HepG2 (cell line): ENCODE data around the gene CALML4. TPM values are rescaled to one million over a fixed set of nuclear protein-coding genes. Genes with fewer than 3 reads are reported as not detected.

ENCODE experiments used
- ATAC-seq: fragments of 200-7000 bp; cut with Tn5 transposase; 3 replicates; pipeline ENCODE4 v1.9.1; 2020; ENCODE audit warnings: mild to moderate bottlenecking, moderate library complexity
- BruUV-seq: library from RNA; stranded (reverse); fragments of 400-500 nt; replicated peaks from 2 replicates; lab custom pipeline; 2021; lab: Mats Ljungman, UMichigan
- CTCF ChIA-PET: fragments of 300-600 bp; formaldehyde crosslinking; extraction: SDS; loops from one replicate; lab custom pipeline; 2021; ENCODE audit warnings: low total read pairs, inconsistent platforms, low intra/inter-chr PET ratio; lab: Yijun Ruan, JAX
- POLR2A ChIA-PET: fragments of 350-600 bp; sonication (Branson Sonifier 250); formaldehyde crosslinking; loops from one replicate; lab custom pipeline; 2020; ENCODE audit warnings: antibody characterized with exemption, inconsistent platforms; lab: Yijun Ruan, JAX
- DNase-seq: peaks from one replicate; pipeline ENCODE4 v3.0.0-alpha.2; 2015; ENCODE audit warnings: low spot score
- FAIRE-seq: peaks from 3 replicates; lab custom pipeline; 2011; peaks lifted over from hg19 to GRCh38; lab: Jason Lieb, UNC
- H2AFZ ChIP-seq: one replicate; pipeline ENCODE4 v1.6.1; 2011; ENCODE audit warnings: low read length, inconsistent platforms
- H3K27ac ChIP-seq: fragments of 300-600 bp; 3 replicates; pipeline ENCODE4 v1.8.0; 2011; ENCODE audit warnings: mixed run types, mild to moderate bottlenecking, mixed read lengths, low read length, inconsistent platforms; ENCODE audit not compliant: insufficient read depth; ENCODE audit errors: extremely low read length
- H3K27me3 ChIP-seq, 2 experiments: fragments of 200-600 bp in 1 of 2; 2 replicates in 1 of 2; 3 replicates in 1 of 2; pipeline versions ENCODE4 v1.6.0 to v1.8.0; 2011; ENCODE audit warnings: low read length in 2 of 2, mild to moderate bottlenecking in 2 of 2, moderate library complexity in 2 of 2, inconsistent platforms in 1 of 2; ENCODE audit not compliant: insufficient read depth in 2 of 2, control insufficient read depth in 1 of 2
- H3K36me3 ChIP-seq, 2 experiments: fragments of 200-600 bp in 1 of 2; replicated peaks in 1 of 2; 2 replicates in 1 of 2; 3 replicates in 1 of 2; pipeline versions ENCODE4 v1.5.1 to v1.8.0; 2011; ENCODE audit warnings: low read length in 2 of 2, inconsistent platforms in 1 of 2; ENCODE audit not compliant: insufficient read depth in 2 of 2, control insufficient read depth in 1 of 2
- H3K4me1 ChIP-seq: 2 replicates; pipeline ENCODE4 v1.5.1; 2012; ENCODE audit warnings: low read length, inconsistent platforms; ENCODE audit not compliant: insufficient read depth
- H3K4me2 ChIP-seq: 2 replicates; pipeline ENCODE4 v1.6.0; 2011; ENCODE audit warnings: low read depth, low read length, inconsistent platforms
- H3K4me3 ChIP-seq, 3 experiments: fragments of 200-600 bp in 1 of 3; sonication (generic), shearing (Covaris generic) in 1 of 3; replicated peaks in 1 of 3; 2 replicates each; pipeline ENCODE4 v1.5.1; 2011 to 2016; ENCODE audit warnings: low read length in 3 of 3, inconsistent platforms in 2 of 3, low read depth in 2 of 3, mild to moderate bottlenecking in 2 of 3, control low read depth in 1 of 3, mixed read lengths in 1 of 3; ENCODE audit not compliant: insufficient read depth in 1 of 3
- H3K79me2 ChIP-seq: one replicate; pipeline ENCODE4 v1.6.1; 2011; ENCODE audit warnings: low read length, inconsistent platforms; ENCODE audit not compliant: insufficient read depth
- H3K9ac ChIP-seq: 2 replicates; pipeline ENCODE4 v1.6.0; 2011; ENCODE audit warnings: mild to moderate bottlenecking, low read depth, low read length, inconsistent platforms; ENCODE audit not compliant: insufficient read depth
- H3K9me3 ChIP-seq: 2 replicates; pipeline ENCODE4 v1.5.1; 2012; ENCODE audit warnings: mild to moderate bottlenecking, low read length
- H4K20me1 ChIP-seq: 2 replicates; pipeline ENCODE4 v1.6.0; 2011; ENCODE audit warnings: inconsistent platforms, mild to moderate bottlenecking, low read length, moderate library complexity; ENCODE audit not compliant: insufficient read depth
- AGO2 ChIP-seq: fragments of 200-400 bp; formaldehyde crosslinking; optimal IDR thresholded peaks from 2 replicates; pipeline ENCODE3; 2017; ENCODE audit warnings: mild to moderate bottlenecking, low read depth, low read length, moderate library complexity
- CCAR2 ChIP-seq: fragments of 200-400 bp; formaldehyde crosslinking; optimal IDR thresholded peaks from 2 replicates; pipeline ENCODE3; 2018; ENCODE audit warnings: low read depth, mild to moderate bottlenecking, low read length, moderate library complexity
- ONECUT2 ChIP-seq: sonication (generic); formaldehyde crosslinking; IDR thresholded peaks from 2 replicates; pipeline ENCODE4 v1.4.0; 2020; ENCODE audit warnings: missing genetic modification reagents
- POLR2G ChIP-seq: fragments of 200-400 bp; formaldehyde crosslinking; IDR thresholded peaks from 2 replicates; pipeline ENCODE4 v1.6.1; 2018; ENCODE audit warnings: mild to moderate bottlenecking, low read depth, low read length, moderate library complexity
- RBM22 ChIP-seq: fragments of 200-400 bp; formaldehyde crosslinking; optimal IDR thresholded peaks from 2 replicates; pipeline ENCODE3; 2017; ENCODE audit warnings: mild to moderate bottlenecking, low read length, moderate library complexity
- SRF ChIP-seq: IDR thresholded peaks from 2 replicates; pipeline ENCODE4 v1.6.1; 2011; ENCODE audit warnings: mild to moderate bottlenecking, low read depth, low read length, moderate library complexity
- TAF1 ChIP-seq: sonication (generic); formaldehyde crosslinking; IDR thresholded peaks from 2 replicates; pipeline ENCODE4 v1.4.0; 2020; ENCODE audit warnings: missing genetic modification reagents
- ZNF570 ChIP-seq: sonication (generic); formaldehyde crosslinking; IDR thresholded peaks from 2 replicates; pipeline ENCODE4 v1.4.0; 2020; ENCODE audit warnings: mild to moderate bottlenecking, missing genetic modification reagents, borderline replicate concordance
- WGBS: methylation state at CpG from one replicate; pipeline ENCODE4 v1.1.6; 2017; ENCODE audit warnings: low lambda C conversion rate; 5-methylcytosine and 5-hydroxymethylcytosine counted together
- in situ Hi-C: cut with HindIII; loops from 2 replicates; pipeline ENCODE4 v1.10.0; 2017; ENCODE audit warnings: low pct_unique_long_range_greater_than_20kb; ENCODE audit not compliant: extremely low pct_ligation_motif_present
- intact Hi-C: fragments of 100-400 bp; cut with micrococcal nuclease; formaldehyde crosslinking; loops from one replicate; pipeline ENCODE4 v1.10.0; 2022; ENCODE audit not compliant: unreplicated experiment
- polyA plus RNA-seq, 8 experiments: library from polyadenylated mRNA; depleted of rRNA in 3 of 8; stranded (reverse) in 7 of 8; unstranded in 1 of 8; fragments of >200 nt; fragmentation: Illumina TruSeq in 4 of 8; extraction: Trizol in 4 of 8; gene quantifications; 2 replicates each; pipeline versions ENCODE4 v1.2.1 to v1.2.3, GENCODE V29; 2011 to 2016; ENCODE audit warnings: low read depth in 4 of 8, missing spikeins in 1 of 8, mixed read lengths in 1 of 8; ENCODE audit not compliant: insufficient read depth in 1 of 8
- total RNA-seq, 5 experiments: library from RNA; depleted of rRNA; stranded (reverse); fragments of >200 nt; fragmentation: Illumina TruSeq; extraction: Trizol; gene quantifications; 2 replicates each; pipeline ENCODE4 v1.2.3, GENCODE V29; 2016; ENCODE audit warnings: low read depth in 1 of 5
- TF ChIP-seq, protein P1 (sequence below): sonication (generic); formaldehyde crosslinking; conservative IDR thresholded peaks from 2 replicates; pipeline ENCODE4 v1.8.0; 2022; ENCODE audit warnings: mild to moderate bottlenecking, moderate library complexity, missing genetic modification reagents

CALML4 gene
- total and polyA plus RNA-seq, 2 of the 13 experiments (the other 11 are each of a cell fraction or from before 2014, with no cell fraction given), result 3.6 to 8.7 TPM

GRCh38 chr15:68199340-68199739, 5.8 kb downstream of the CALML4 start:
- H3K36me3 ChIP-seq, result no peaks in the 10 kb centered on the region; a peak in 1 of 5 replicates
- WGBS, result 86% methylated on average over 11 of the region's 11 CpGs
- intact Hi-C loops (no loop called here), in situ Hi-C loops (no loop called here)
- H3K27me3 ChIP-seq, result no peaks in the 10 kb centered on the region
- no peak for TF ChIP-seq SRF
- TF ChIP-seq AGO2, result peak; percentile 87
- TF ChIP-seq TAF1, result no peak
- no peak for TF ChIP-seq ONECUT2
- no peak for TF ChIP-seq RBM22
- TF ChIP-seq ZNF570 (CRISPR knock-in tag), result no peak
- no peak for TF ChIP-seq POLR2G
- no peak for TF ChIP-seq CCAR2
- TF ChIP-seq, protein P1, sequence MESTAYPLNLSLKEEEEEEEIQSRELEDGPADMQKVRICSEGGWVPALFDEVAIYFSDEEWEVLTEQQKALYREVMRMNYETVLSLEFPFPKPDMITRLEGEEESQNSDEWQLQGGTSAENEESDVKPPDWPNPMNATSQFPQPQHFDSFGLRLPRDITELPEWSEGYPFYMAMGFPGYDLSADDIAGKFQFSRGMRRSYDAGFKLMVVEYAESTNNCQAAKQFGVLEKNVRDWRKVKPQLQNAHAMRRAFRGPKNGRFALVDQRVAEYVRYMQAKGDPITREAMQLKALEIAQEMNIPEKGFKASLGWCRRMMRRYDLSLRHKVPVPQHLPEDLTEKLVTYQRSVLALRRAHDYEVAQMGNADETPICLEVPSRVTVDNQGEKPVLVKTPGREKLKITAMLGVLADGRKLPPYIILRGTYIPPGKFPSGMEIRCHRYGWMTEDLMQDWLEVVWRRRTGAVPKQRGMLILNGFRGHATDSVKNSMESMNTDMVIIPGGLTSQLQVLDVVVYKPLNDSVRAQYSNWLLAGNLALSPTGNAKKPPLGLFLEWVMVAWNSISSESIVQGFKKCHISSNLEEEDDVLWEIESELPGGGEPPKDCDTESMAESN (CRISPR knock-in tag), result no peak
- FAIRE-seq, result no peak
- no peak for ATAC-seq
- peaks cover 45% of the 10 kb centered on the region for H3K4me1 ChIP-seq
- no peaks in the 10 kb centered on the region for H3K79me2 ChIP-seq
- H3K4me3 ChIP-seq, result no peak overlapping the region
- CTCF ChIA-PET, result no interaction called here
- H2AFZ ChIP-seq, result no peak overlapping the region
- H3K4me2 ChIP-seq, result no peak overlapping the region
- POLR2A ChIA-PET, result no interaction called here
- BruUV-seq, result no TSS peak
- no peak for DNase-seq
- no peak overlapping the region for H3K27ac ChIP-seq
- no peak overlapping the region for H3K9ac ChIP-seq
- H4K20me1 ChIP-seq, result no peaks in the 10 kb centered on the region
- no peaks in the 10 kb centered on the region for H3K9me3 ChIP-seq
